ENCODE data around the gene LTK. TPM values are rescaled to one million over a fixed set of nuclear protein-coding genes. Genes with fewer than 3 reads are reported as not detected.
A peak's percentile ranks its signal among the peaks of the same experiment; 100 is the strongest.

Gene LTK
- 10 to 100 TPM in 2 of 3 donors, 1 to 10 TPM in 1; 5.5 to 23.3 (median 13.3) TPM for total RNA-seq
- long read RNA-seq, donor 1, partial matches to known transcripts: 1 of 13 reads
- long read RNA-seq, donor 1, other reads (novel, unspliced or antisense): 12 of 13 reads
- long read RNA-seq, donor 2, partial matches to known transcripts: 7 of 9 reads
- long read RNA-seq, donor 2, other reads (novel, unspliced or antisense): 2 of 9 reads

DNA sequence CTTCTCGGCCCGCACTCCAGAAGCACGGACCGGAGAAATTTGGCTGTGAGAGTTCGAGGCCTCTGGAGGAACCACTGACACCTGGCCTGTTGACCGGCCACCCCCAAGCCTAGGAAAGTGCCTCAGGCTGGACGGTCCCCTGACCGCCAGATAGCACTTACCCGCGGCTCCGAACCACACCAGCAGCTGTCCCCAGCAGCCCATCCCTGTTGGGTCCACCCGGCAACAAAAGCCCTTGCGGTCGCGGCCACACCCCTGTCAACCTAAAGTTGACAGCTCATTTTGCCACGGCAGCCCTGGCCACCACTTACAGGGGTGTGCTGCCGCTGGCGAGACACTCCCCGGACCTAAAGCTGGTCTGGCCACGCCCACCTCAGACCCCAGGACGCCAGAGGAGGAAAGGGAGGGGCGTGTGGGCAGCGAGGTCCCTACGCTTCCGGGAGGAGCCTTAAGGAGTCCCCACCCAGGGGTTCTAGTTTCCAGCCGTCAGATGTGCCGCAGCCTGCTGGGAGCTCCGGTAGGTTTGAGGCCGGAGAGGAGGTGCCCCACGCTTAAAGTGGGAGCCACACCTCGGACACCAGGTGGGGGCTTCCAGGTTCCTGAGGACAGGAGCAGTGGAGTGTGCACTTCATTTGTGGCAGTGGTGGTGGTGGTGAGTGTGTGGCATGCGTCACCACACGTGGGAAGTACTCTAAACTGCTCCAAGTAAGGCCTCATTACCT is at the start of gene LTK:
LTK (minus strand) TSS at position 322 of the 722 bp plus-strand sequence; CDS start at position 204, 118 bp downstream.
- ATAC-seq (peak; percentile 26), DNase-seq (peak in 2 of 3 donors; percentile 55 to 68)
- intact Hi-C loops (cut with DNase I, micrococcal nuclease): no loop called here
- H3K36me3 ChIP-seq (ENCODE audit: low read depth): no peaks in the 10 kb centered on the region
- peaks cover 31% of the 10 kb centered on the region for H3K4me1 ChIP-seq (ENCODE audit: low read depth)
- H3K4me3 ChIP-seq: no peak within 1 kb of the TSS
- H3K9me3 ChIP-seq: no peaks in the 10 kb centered on the region
- TF ChIP-seq, protein P1, sequence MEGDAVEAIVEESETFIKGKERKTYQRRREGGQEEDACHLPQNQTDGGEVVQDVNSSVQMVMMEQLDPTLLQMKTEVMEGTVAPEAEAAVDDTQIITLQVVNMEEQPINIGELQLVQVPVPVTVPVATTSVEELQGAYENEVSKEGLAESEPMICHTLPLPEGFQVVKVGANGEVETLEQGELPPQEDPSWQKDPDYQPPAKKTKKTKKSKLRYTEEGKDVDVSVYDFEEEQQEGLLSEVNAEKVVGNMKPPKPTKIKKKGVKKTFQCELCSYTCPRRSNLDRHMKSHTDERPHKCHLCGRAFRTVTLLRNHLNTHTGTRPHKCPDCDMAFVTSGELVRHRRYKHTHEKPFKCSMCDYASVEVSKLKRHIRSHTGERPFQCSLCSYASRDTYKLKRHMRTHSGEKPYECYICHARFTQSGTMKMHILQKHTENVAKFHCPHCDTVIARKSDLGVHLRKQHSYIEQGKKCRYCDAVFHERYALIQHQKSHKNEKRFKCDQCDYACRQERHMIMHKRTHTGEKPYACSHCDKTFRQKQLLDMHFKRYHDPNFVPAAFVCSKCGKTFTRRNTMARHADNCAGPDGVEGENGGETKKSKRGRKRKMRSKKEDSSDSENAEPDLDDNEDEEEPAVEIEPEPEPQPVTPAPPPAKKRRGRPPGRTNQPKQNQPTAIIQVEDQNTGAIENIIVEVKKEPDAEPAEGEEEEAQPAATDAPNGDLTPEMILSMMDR (IDR thresholded peaks at IDR 0.05): no peak

GRCh38 chr15:41562784-41563198 is 49.2 kb upstream of the LTK start:
- Histone ChIP-seq H3K9me3 (no peaks in the 10 kb centered on the region), H3K4me1 (ENCODE audit: low read depth) (peaks cover 10% of the 10 kb centered on the region), H3K36me3 (ENCODE audit: low read depth) (no peaks in the 10 kb centered on the region), H3K4me3 (no peak overlapping the region)
- DNase-seq (no peak), ATAC-seq (no peak)
- intact Hi-C loops (cut with DNase I, micrococcal nuclease): no loop called here
- TF ChIP-seq, protein P1 (IDR thresholded peaks at IDR 0.05): no peak

DNA sequence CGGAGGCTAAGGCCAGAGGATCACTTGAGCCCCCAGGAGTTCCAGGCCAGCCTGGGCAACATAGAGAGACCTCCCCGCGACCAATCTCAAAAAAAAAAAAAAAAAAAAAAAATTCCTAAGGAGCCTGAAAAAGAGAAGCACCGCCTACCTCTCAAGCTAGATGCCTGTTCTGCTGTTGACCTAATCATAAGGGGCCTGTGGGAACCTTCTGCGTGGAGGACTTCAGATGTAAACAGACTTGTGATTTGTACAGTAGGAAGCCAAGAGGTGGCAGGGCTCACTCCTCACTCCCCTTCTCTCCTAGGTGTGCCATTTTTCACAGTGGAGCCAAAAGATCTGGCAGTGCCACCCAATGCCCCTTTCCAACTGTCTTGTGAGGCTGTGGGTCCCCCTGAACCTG is 48.6 kb upstream of the LTK start:
- ATAC-seq: no peak
- Histone ChIP-seq H3K4me1 (ENCODE audit: low read depth) (peaks cover 10% of the 10 kb centered on the region), H3K9me3 (no peaks in the 10 kb centered on the region), H3K4me3 (no peak overlapping the region), H3K36me3 (ENCODE audit: low read depth) (no peaks in the 10 kb centered on the region)
- TF ChIP-seq, protein P1 (IDR thresholded peaks at IDR 0.05): no peak
- intact Hi-C loops (cut with DNase I, micrococcal nuclease): no loop called here
- DNase-seq: no peak

DNA sequence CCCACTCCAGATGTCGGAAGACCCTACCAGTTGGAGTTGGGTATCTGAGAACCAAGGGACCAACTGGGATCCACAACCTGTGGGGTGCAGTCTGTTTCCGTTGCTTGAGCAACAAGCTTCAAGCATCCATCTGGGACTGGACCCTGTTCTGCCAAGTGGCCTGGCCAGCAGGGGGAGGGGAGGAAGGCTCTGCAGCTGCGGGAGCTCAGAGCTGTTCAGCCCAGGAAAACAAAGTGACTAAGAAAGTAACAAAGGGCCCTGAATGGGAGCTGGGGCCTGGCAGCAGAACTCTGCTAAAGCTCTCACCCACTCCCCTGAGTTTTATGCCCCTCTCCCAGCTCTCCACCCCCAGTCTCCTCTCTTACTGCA is 48.1 kb upstream of the LTK start:
- intact Hi-C loops (cut with DNase I, micrococcal nuclease): no loop called here
- H3K9me3 ChIP-seq: no peaks in the 10 kb centered on the region
- TF ChIP-seq, protein P1 (IDR thresholded peaks at IDR 0.05): no peak
- no peak for ATAC-seq
- no peak overlapping the region for H3K4me3 ChIP-seq
- H3K4me1 ChIP-seq (ENCODE audit: low read depth): peaks cover 10% of the 10 kb centered on the region
- peak in 2 of 3 donors; percentile 29 to 38 for DNase-seq
- H3K36me3 ChIP-seq (ENCODE audit: low read depth): no peaks in the 10 kb centered on the region

- peaks cover 10% of the 10 kb centered on the region for H3K4me1 ChIP-seq (ENCODE audit: low read depth)
- H3K9me3 ChIP-seq: no peaks in the 10 kb centered on the region
- H3K4me3 ChIP-seq: no peak overlapping the region
- peak in 1 of 3 donors; percentile 38 for DNase-seq
- no peak for ATAC-seq
- intact Hi-C loops (cut with DNase I, micrococcal nuclease): no loop called here
- H3K36me3 ChIP-seq (ENCODE audit: low read depth): no peaks in the 10 kb centered on the region
- TF ChIP-seq, protein P1 (IDR thresholded peaks at IDR 0.05): no peak
Observed at GRCh38 chr15:41561104-41561776, 47.6 kb upstream of the LTK start.

Measured in mucosa of descending colon (tissue), 3 donors.